A673 (cell line): ENCODE measurements around the gene ZMAT5.

ENCODE experiments used
- CTCF ChIP-seq: fragments of 300-800, 200-600 bp; sonication (generic); conservative IDR thresholded peaks from 2 replicates; pipeline ENCODE4 v1.5.1; 2017; ENCODE audit warnings: low read depth, mild to moderate bottlenecking, antibody characterized with exemption, low read length, moderate library complexity, mixed read lengths
- EZH2 ChIP-seq: fragments of 200-600 bp; sonication (generic); IDR thresholded peaks from 2 replicates; pipeline ENCODE4 v1.6.1; 2017; ENCODE audit warnings: borderline replicate concordance, low read depth, mild to moderate bottlenecking, mixed read lengths, antibody characterized with exemption, low read length; ENCODE audit not compliant: poor library complexity, severe bottlenecking

GRCh38 chr22:29798801-29799200 is 32.0 kb upstream of the ZMAT5 start:
- TF ChIP-seq EZH2 (no peak), CTCF (no peak)
